Smooth muscle cell (in vitro differentiated cells): ENCODE measurements around the gene MYO18B. TPM values are rescaled to one million over a fixed set of nuclear protein-coding genes. Genes with fewer than 3 reads are reported as not detected.

Experiments
- DNase-seq: peaks from one replicate; lab custom pipeline; 2025; ENCODE audit not compliant: unreplicated experiment; lab: John Stamatoyannopoulos, UW
- H2AFZ ChIP-seq: fragments of 200-600 bp; sonication (generic); 2 replicates; pipeline ENCODE4 v1.6.0; 2016; ENCODE audit warnings: antibody characterized with exemption, low read depth, mild to moderate bottlenecking
- H3F3A ChIP-seq: fragments of 200-600 bp; sonication (generic); 2 replicates; pipeline ENCODE4 v1.6.0; 2017; ENCODE audit warnings: antibody characterized with exemption, low read depth
- H3K27ac ChIP-seq: fragments of 200-600 bp; sonication (generic); 2 replicates; pipeline ENCODE4 v1.5.1; 2016; ENCODE audit warnings: low read depth, mild to moderate bottlenecking
- H3K27me3 ChIP-seq: fragments of 200-600 bp; sonication (generic); 2 replicates; pipeline ENCODE4 v1.6.1; 2016; ENCODE audit warnings: low read depth, mild to moderate bottlenecking
- H3K36me3 ChIP-seq: fragments of 200-600 bp; sonication (generic); 2 replicates; pipeline ENCODE4 v1.5.1; 2016; ENCODE audit warnings: low read depth
- H3K4me1 ChIP-seq: fragments of 200-600 bp; sonication (generic); 2 replicates; pipeline ENCODE4 v1.5.1; 2016; ENCODE audit warnings: low read depth
- H3K4me2 ChIP-seq: fragments of 200-600 bp; sonication (generic); 2 replicates; pipeline ENCODE4 v1.6.0; 2016; ENCODE audit warnings: mild to moderate bottlenecking
- H3K4me3 ChIP-seq: fragments of 200-600 bp; sonication (generic); 2 replicates; pipeline ENCODE4 v1.5.1; 2016; ENCODE audit warnings: mild to moderate bottlenecking
- H3K79me2 ChIP-seq: fragments of 200-600 bp; sonication (generic); 2 replicates; pipeline ENCODE4 v1.6.0; 2016; ENCODE audit warnings: low read depth, mild to moderate bottlenecking
- H3K9ac ChIP-seq: fragments of 200-600 bp; sonication (generic); 2 replicates; pipeline ENCODE4 v1.6.0; 2016; ENCODE audit warnings: low read depth
- H3K9me3 ChIP-seq: fragments of 200-600 bp; sonication (generic); replicated peaks from 2 replicates; pipeline ENCODE4 v1.5.1; 2016; ENCODE audit warnings: low read depth
- H4K20me1 ChIP-seq: fragments of 200-600 bp; sonication (generic); 2 replicates; pipeline ENCODE4 v1.6.0; 2016; ENCODE audit warnings: low read depth
- WGBS: methylation state at CpG from one replicate; pipeline ENCODE4 v1.1.7; 2016; ENCODE audit warnings: low lambda C conversion rate; 5-methylcytosine and 5-hydroxymethylcytosine counted together
- polyA plus RNA-seq: library from polyadenylated mRNA; unstranded; fragments of >200 nt; fragmentation: Nextera tagmentation; extraction: Ambion mirVana; gene quantifications from 2 replicates; pipeline ENCODE4 v1.2.1, GENCODE V29; 2016
- total RNA-seq: library from RNA; depleted of rRNA; stranded (reverse); fragments of >200 nt; gene quantifications from 2 replicates; pipeline ENCODE4 v1.2.3, GENCODE V29; 2014
- TF ChIP-seq, protein P1 (sequence below): fragments of 200-600 bp; sonication (generic); IDR thresholded peaks from 2 replicates; pipeline ENCODE4 v1.5.1; 2017; ENCODE audit warnings: borderline replicate concordance, mild to moderate bottlenecking, antibody characterized with exemption; ENCODE audit not compliant: insufficient read depth, poor library complexity, severe bottlenecking

MYO18B gene
- total and polyA plus RNA-seq, 2 experiments from 2014 or later = 0.13 to 1.2 TPM

DNA sequence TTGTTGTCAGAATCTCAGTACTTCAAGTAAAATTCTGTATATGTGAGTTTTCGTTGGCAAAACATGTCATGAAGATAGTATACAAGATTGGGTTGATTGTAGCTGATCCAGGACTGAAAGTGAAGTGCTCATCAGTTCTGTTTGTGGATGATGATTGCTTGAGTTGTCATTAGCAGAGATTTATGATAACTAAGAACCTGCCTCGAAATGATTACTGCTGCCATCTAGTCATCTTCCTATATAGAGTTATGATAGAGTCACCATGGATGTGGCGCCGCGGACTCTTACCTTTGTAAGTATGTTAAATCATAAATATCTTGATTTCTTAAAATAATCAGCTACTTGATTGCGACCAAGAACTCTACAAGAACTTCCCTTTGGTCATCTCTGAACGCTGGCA is 27.9 kb upstream of the MYO18B start:
- Histone ChIP-seq H3K36me3 (no peaks in the 10 kb centered on the region), H3K27ac (no peak overlapping the region), H4K20me1 (no peaks in the 10 kb centered on the region), H3K4me1 (no peaks in the 10 kb centered on the region), H3K9ac (no peak overlapping the region), H3K4me3 (no peak overlapping the region), H3K27me3 (no peaks in the 10 kb centered on the region), H2AFZ (no peak overlapping the region), H3K4me2 (no peak overlapping the region), H3F3A (no peaks in the 10 kb centered on the region), H3K9me3 (no peaks in the 10 kb centered on the region), H3K79me2 (no peaks in the 10 kb centered on the region)
- no peak for DNase-seq
- TF ChIP-seq, protein P1, sequence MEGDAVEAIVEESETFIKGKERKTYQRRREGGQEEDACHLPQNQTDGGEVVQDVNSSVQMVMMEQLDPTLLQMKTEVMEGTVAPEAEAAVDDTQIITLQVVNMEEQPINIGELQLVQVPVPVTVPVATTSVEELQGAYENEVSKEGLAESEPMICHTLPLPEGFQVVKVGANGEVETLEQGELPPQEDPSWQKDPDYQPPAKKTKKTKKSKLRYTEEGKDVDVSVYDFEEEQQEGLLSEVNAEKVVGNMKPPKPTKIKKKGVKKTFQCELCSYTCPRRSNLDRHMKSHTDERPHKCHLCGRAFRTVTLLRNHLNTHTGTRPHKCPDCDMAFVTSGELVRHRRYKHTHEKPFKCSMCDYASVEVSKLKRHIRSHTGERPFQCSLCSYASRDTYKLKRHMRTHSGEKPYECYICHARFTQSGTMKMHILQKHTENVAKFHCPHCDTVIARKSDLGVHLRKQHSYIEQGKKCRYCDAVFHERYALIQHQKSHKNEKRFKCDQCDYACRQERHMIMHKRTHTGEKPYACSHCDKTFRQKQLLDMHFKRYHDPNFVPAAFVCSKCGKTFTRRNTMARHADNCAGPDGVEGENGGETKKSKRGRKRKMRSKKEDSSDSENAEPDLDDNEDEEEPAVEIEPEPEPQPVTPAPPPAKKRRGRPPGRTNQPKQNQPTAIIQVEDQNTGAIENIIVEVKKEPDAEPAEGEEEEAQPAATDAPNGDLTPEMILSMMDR = no peak
- 94% methylated on average over 7 of the region's 7 CpGs for WGBS

DNA sequence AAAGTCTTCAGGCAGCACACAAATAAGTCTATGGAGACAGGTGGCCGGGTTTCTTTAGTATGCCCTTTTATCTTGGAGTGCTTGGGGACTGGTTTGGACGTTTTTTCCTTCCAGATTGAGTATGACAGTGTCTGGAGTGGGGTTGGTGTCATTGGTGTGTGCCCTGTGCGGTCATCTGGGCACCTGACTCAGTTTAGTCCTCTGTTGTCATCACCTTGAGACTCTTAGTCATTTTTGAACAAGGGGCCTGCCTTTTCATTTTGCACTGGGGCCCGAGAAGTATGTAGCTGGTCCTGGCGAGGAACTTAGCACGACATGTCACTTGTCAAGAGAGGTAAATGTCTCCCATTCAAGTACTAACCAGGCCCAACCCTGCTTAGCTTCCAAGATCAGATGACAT is 27.2 kb upstream of the MYO18B start:
- Histone ChIP-seq H4K20me1 (no peaks in the 10 kb centered on the region), H3K79me2 (no peaks in the 10 kb centered on the region), H3K4me2 (no peak overlapping the region), H3K27ac (no peak overlapping the region), H3K36me3 (no peaks in the 10 kb centered on the region), H3K4me1 (no peaks in the 10 kb centered on the region), H3K27me3 (no peaks in the 10 kb centered on the region), H3F3A (no peaks in the 10 kb centered on the region), H3K9me3 (no peaks in the 10 kb centered on the region), H2AFZ (no peak overlapping the region), H3K4me3 (no peak overlapping the region), H3K9ac (no peak overlapping the region)
- 82% methylated on average over 6 of the region's 6 CpGs for WGBS
- no peak for DNase-seq
- TF ChIP-seq, protein P1 = no peak

DNA sequence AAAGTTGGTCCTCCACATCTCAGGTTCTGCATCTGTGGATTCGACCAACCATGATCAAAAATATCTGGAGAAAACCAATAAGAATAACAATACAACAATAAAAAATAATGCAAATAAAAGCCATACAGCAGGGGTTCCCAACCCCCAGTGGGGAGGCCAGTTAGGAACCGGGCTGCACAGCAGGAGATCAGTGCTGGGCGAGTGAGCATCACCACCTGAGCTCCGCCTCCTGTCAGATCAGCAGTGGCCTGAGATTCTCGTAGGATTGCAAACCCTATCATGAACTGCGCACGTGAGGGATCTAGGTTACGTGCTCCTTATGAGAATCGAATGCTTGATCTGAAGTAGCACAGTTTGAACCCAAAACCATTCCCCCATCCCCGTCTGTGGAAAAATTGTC is 25.4 kb upstream of the MYO18B start:
- H3K9ac ChIP-seq = no peak overlapping the region
- H3K4me1 ChIP-seq = no peaks in the 10 kb centered on the region
- H3K79me2 ChIP-seq = no peaks in the 10 kb centered on the region
- no peaks in the 10 kb centered on the region for H3F3A ChIP-seq
- WGBS = 91% methylated on average over 10 of the region's 10 CpGs
- no peak overlapping the region for H3K4me2 ChIP-seq
- H3K9me3 ChIP-seq = no peaks in the 10 kb centered on the region
- no peaks in the 10 kb centered on the region for H4K20me1 ChIP-seq
- TF ChIP-seq, protein P1 = no peak
- DNase-seq = no peak
- H3K27me3 ChIP-seq = no peaks in the 10 kb centered on the region
- H3K27ac ChIP-seq = no peak overlapping the region
- H2AFZ ChIP-seq = no peak overlapping the region
- H3K36me3 ChIP-seq = no peaks in the 10 kb centered on the region
- H3K4me3 ChIP-seq = no peak overlapping the region

DNA sequence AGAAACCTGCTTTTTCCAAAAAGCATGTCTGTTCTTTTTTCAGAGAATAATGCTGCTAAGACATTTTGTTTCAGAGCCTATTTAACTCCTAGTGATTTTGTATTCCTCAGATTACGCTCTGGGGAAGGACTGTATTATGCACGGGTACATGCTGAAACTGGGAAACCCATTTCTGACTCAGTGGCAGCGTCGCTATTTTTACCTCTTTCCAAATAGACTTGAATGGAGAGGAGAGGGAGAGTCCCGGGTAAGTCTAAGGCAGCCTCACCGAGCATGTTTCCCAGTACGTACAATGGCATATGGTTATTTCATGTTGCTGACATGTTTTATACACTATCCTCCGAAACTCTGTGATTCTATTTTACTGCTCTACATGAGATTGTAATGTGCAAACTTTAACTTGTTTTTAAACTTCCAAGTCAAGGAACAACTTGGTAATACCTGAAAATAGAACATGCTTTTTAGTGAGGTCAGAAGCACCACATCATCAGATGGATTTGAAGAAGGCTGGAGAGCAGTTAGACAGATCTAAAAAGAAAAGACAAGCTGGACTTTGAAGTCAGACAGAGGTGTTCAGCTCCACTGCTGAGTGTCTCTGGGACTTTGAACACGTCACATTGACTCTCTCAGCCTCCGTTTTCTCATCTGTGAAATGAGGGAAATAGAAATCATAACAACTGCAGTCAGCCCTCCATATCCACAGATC is 23.7 kb upstream of the MYO18B start:
- H3K27me3 ChIP-seq = no peaks in the 10 kb centered on the region
- no peaks in the 10 kb centered on the region for H3K79me2 ChIP-seq
- no peak for DNase-seq
- TF ChIP-seq, protein P1 = no peak
- H3F3A ChIP-seq = no peaks in the 10 kb centered on the region
- no peaks in the 10 kb centered on the region for H3K4me1 ChIP-seq
- no peak overlapping the region for H3K27ac ChIP-seq
- H2AFZ ChIP-seq = no peak overlapping the region
- H4K20me1 ChIP-seq = no peaks in the 10 kb centered on the region
- no peak overlapping the region for H3K9ac ChIP-seq
- no peak overlapping the region for H3K4me3 ChIP-seq
- no peaks in the 10 kb centered on the region for H3K36me3 ChIP-seq
- H3K4me2 ChIP-seq = no peak overlapping the region
- WGBS = 94% methylated on average over 10 of the region's 10 CpGs
- no peaks in the 10 kb centered on the region for H3K9me3 ChIP-seq
